SK-N-SH (cell line): ENCODE measurements around the gene HECTD3. TPM values are rescaled to one million over a fixed set of nuclear protein-coding genes. Genes with fewer than 3 reads are reported as not detected.

Experiments used
- CTCF ChIA-PET: fragments of 300-600, 350-600 bp; formaldehyde crosslinking; extraction: SDS; loops from one replicate; lab custom pipeline; 2021; lab: Yijun Ruan, JAX
- POLR2A ChIA-PET: fragments of 350-600 bp; sonication (Branson Sonifier 250); formaldehyde crosslinking; extraction: SDS; loops from one replicate; lab custom pipeline; 2020; ENCODE audit warnings: antibody characterized with exemption, inconsistent platforms; lab: Yijun Ruan, JAX
- DNase-seq: peaks from one replicate; pipeline ENCODE4 v3.0.0; 2012
- H2AFZ ChIP-seq: fragments of 200-600 bp; sonication (generic); 2 replicates; pipeline ENCODE4 v1.8.1; 2016; ENCODE audit warnings: antibody characterized with exemption, mild to moderate bottlenecking, low read depth
- H3F3A ChIP-seq: fragments of 200-600 bp; sonication (generic); replicated peaks from 2 replicates; pipeline ENCODE3; 2016; ENCODE audit warnings: antibody characterized with exemption, mild to moderate bottlenecking; ENCODE audit not compliant: insufficient read depth
- H3K27ac ChIP-seq, 2 experiments: fragments of 200-500 bp in 1 of 2; fragments of 200-600 bp in 1 of 2; sonication (Bioruptor generic) in 1 of 2; sonication (generic), shearing (Covaris generic) in 1 of 2; 2 replicates each; pipeline versions ENCODE4 v1.5.1 to v1.6.1; 2014 to 2016; ENCODE audit warnings: low read depth in 2 of 2, inconsistent platforms in 1 of 2, low read length in 1 of 2, mild to moderate bottlenecking in 1 of 2, mixed read lengths in 1 of 2
- H3K27me3 ChIP-seq: fragments of 200-600 bp; sonication (generic), shearing (Covaris generic); 2 replicates; pipeline ENCODE4 v1.6.1; 2016; ENCODE audit warnings: mixed run types; ENCODE audit not compliant: insufficient read depth
- H3K36me3 ChIP-seq, 2 experiments: fragments of 200-500 bp in 1 of 2; fragments of 200-600 bp in 1 of 2; sonication (Bioruptor generic) in 1 of 2; sonication (generic) in 1 of 2; replicated peaks in 1 of 2; 2 replicates each; pipeline versions ENCODE3 to v1.5.1; 2014 to 2016; ENCODE audit warnings: low read length in 1 of 2, mild to moderate bottlenecking in 1 of 2; ENCODE audit not compliant: insufficient read depth in 2 of 2, control insufficient read depth in 1 of 2
- H3K4me1 ChIP-seq, 2 experiments: fragments of 200-500 bp in 1 of 2; fragments of 200-600 bp in 1 of 2; sonication (Bioruptor generic) in 1 of 2; sonication (generic), shearing (Covaris generic) in 1 of 2; 2 replicates each; pipeline versions ENCODE4 v1.5.1 to v1.6.1; 2014 to 2016; ENCODE audit warnings: low read depth in 1 of 2, low read length in 1 of 2, mixed run types in 1 of 2; ENCODE audit not compliant: insufficient read depth in 2 of 2, control insufficient read depth in 1 of 2
- H3K4me2 ChIP-seq: fragments of 200-600 bp; sonication (generic), shearing (Covaris generic); 2 replicates; pipeline ENCODE4 v1.6.1; 2017; ENCODE audit warnings: mixed run types
- H3K4me3 ChIP-seq, 2 experiments: fragments of 200-500 bp in 1 of 2; fragments of 200-600 bp in 1 of 2; sonication (Bioruptor generic) in 1 of 2; sonication (generic), shearing (Covaris generic) in 1 of 2; 2 replicates each; pipeline versions ENCODE4 v1.5.1 to v1.8.1; 2014 to 2016; ENCODE audit warnings: low read depth in 2 of 2, inconsistent platforms in 1 of 2, low read length in 1 of 2, mild to moderate bottlenecking in 1 of 2, mixed read lengths in 1 of 2, moderate library complexity in 1 of 2
- H3K79me2 ChIP-seq: fragments of 200-600 bp; sonication (generic); 2 replicates; pipeline ENCODE4 v1.8.1; 2017; ENCODE audit warnings: mild to moderate bottlenecking; ENCODE audit not compliant: insufficient read depth
- H3K9ac ChIP-seq: fragments of 200-600 bp; sonication (generic); 2 replicates; pipeline ENCODE4 v1.6.1; 2017; ENCODE audit warnings: mixed run types
- H3K9me2 ChIP-seq: fragments of 200-600 bp; sonication (generic); 2 replicates; pipeline ENCODE4 v1.6.1; 2017; ENCODE audit warnings: mixed run types
- H3K9me3 ChIP-seq: fragments of 200-600 bp; sonication (generic); 2 replicates; pipeline ENCODE4 v1.6.1; 2017; ENCODE audit warnings: mixed run types, mild to moderate bottlenecking, moderate library complexity
- H4K20me1 ChIP-seq: fragments of 200-600 bp; sonication (generic); 2 replicates; pipeline ENCODE4 v1.6.1; 2017; ENCODE audit warnings: mild to moderate bottlenecking, mixed run types; ENCODE audit not compliant: insufficient read depth
- ELF1 ChIP-seq: IDR thresholded peaks from 2 replicates; pipeline ENCODE4 v1.4.0; 2012
- FOSL2 ChIP-seq: IDR thresholded peaks from 2 replicates; pipeline ENCODE4 v1.4.0; 2012; ENCODE audit warnings: low read depth, mild to moderate bottlenecking, moderate library complexity, borderline replicate concordance
- FOXJ3 ChIP-seq: sonication (generic); formaldehyde crosslinking; IDR thresholded peaks from 2 replicates; pipeline ENCODE4 v1.5.1; 2020; ENCODE audit warnings: mild to moderate bottlenecking, missing genetic modification reagents
- IRF3 ChIP-seq: fragments of 150-350 bp; IDR thresholded peaks from 2 replicates; pipeline ENCODE4 v1.6.1; 2016; ENCODE audit warnings: mild to moderate bottlenecking, low read depth, low read length
- MAX ChIP-seq: IDR thresholded peaks from 2 replicates; pipeline ENCODE4 v1.4.0; 2012; ENCODE audit warnings: low read depth
- MEF2A ChIP-seq: IDR thresholded peaks from 2 replicates; pipeline ENCODE4 v1.4.0; 2012; ENCODE audit warnings: low read depth, borderline replicate concordance
- MXI1 ChIP-seq: IDR thresholded peaks from 2 replicates; pipeline ENCODE4 v1.6.1; 2012; ENCODE audit warnings: mild to moderate bottlenecking, low read depth, low read length, improper control_type of control experiment
- NFIC ChIP-seq: IDR thresholded peaks from 2 replicates; pipeline ENCODE4 v1.4.0; 2012; ENCODE audit warnings: borderline replicate concordance
- RAD21 ChIP-seq: IDR thresholded peaks from 2 replicates; pipeline ENCODE4 v1.6.1; 2012; ENCODE audit warnings: mild to moderate bottlenecking, low read length
- RCOR1 ChIP-seq: fragments of 150-350 bp; IDR thresholded peaks from 2 replicates; pipeline ENCODE4 v1.6.1; 2017; ENCODE audit warnings: antibody characterized with exemption, low read length
- TAF1 ChIP-seq: IDR thresholded peaks from 2 replicates; pipeline ENCODE4 v1.6.1; 2012; ENCODE audit warnings: low read depth, mild to moderate bottlenecking, low read length, moderate library complexity, borderline replicate concordance
- TCF12 ChIP-seq: IDR thresholded peaks from 2 replicates; pipeline ENCODE4 v1.4.0; 2012
- WGBS: methylation state at CpG from one replicate; pipeline ENCODE4 v1.1.6; 2017; ENCODE audit warnings: low lambda C conversion rate; 5-methylcytosine and 5-hydroxymethylcytosine counted together
- polyA plus RNA-seq, 3 experiments: library from polyadenylated mRNA; depleted of rRNA; stranded (reverse); fragments of >200 nt; gene quantifications; 2 replicates each; pipeline ENCODE4 v1.2.3, GENCODE V29; 2012

The HECTD3 gene
- polyA plus RNA-seq, 1 of the 3 experiments (the other 2 are of a cell fraction): 39.3 TPM

- Histone ChIP-seq H3K79me2 (no peaks in the 10 kb centered on the region), H3K9ac (no peak overlapping the region), H3K4me1 (no peaks in the 10 kb centered on the region), H3K36me3 (peaks cover 5 to 18% of the 10 kb centered on the region in 2 experiments), H4K20me1 (no peaks in the 10 kb centered on the region), H3K4me3 (no peak overlapping the region), H3F3A (peaks cover 7% of the 10 kb centered on the region), H3K4me2 (no peak overlapping the region), H3K27ac (no peak overlapping the region), H3K9me2 (no peaks in the 10 kb centered on the region), H3K27me3 (no peaks in the 10 kb centered on the region), H2AFZ (no peak overlapping the region), H3K9me3 (no peaks in the 10 kb centered on the region)
- TF ChIP-seq FOSL2: no peak
- no peak for TF ChIP-seq RAD21
- no peak for TF ChIP-seq MEF2A
- no peak for TF ChIP-seq TCF12
- TF ChIP-seq NFIC: no peak
- no peak for DNase-seq
- WGBS: 69% methylated on average over 3 of the region's 3 CpGs
- POLR2A ChIA-PET: no interaction called here
- CTCF ChIA-PET: interaction anchor here (1.5 kb wide), 1 partner anchor 20 kb away, joined by 5 read pairs; no protein-coding TSS in a partner anchor
These were observed 11.9 kb downstream of the HECTD3 start for GRCh38 chr1:44999232-44999631.

- H3K79me2 ChIP-seq: no peaks in the 10 kb centered on the region
- H3K36me3 ChIP-seq: no peaks in the 10 kb centered on the region
- no peaks in the 10 kb centered on the region for H3K9me2 ChIP-seq
- H2AFZ ChIP-seq: no peak overlapping the region
- H4K20me1 ChIP-seq: no peaks in the 10 kb centered on the region
- no peaks in the 10 kb centered on the region for H3K9me3 ChIP-seq
- no peak overlapping the region for H3K4me2 ChIP-seq
- no peaks in the 10 kb centered on the region for H3K4me1 ChIP-seq
- H3K27ac ChIP-seq: no peak overlapping the region
- 96% methylated on average over 6 of the region's 7 CpGs for WGBS
- H3K4me3 ChIP-seq: no peak overlapping the region
- no peak for DNase-seq
- H3F3A ChIP-seq: peaks cover 9% of the 10 kb centered on the region
- TF ChIP-seq FOXJ3 (CRISPR knock-in tag): no peak
- no peak for TF ChIP-seq MXI1
- no peak for TF ChIP-seq IRF3
- TF ChIP-seq RCOR1: no peak
- TF ChIP-seq MAX: no peak
- no peak for TF ChIP-seq NFIC
- TF ChIP-seq ELF1: no peak
- no peak for TF ChIP-seq TAF1
- TF ChIP-seq FOSL2: no peak
- ChIA-PET CTCF (interaction anchor here (1.0 kb wide), 1 partner anchor 9 kb away, joined by 4 read pairs; no protein-coding TSS in a partner anchor), POLR2A (interaction anchor here (0.6 kb wide), 1 partner anchor 1052 kb away, joined by 3 read pairs; no protein-coding TSS in a partner anchor)
- H3K9ac ChIP-seq: no peak overlapping the region
- H3K27me3 ChIP-seq: no peaks in the 10 kb centered on the region
These were observed 15.5 kb downstream of the HECTD3 start for GRCh38 chr1:44995467-44996238.
